MCF 10A (cell line): ENCODE results near the gene DNAJC15. TPM values are rescaled to one million over a fixed set of nuclear protein-coding genes. Genes with fewer than 3 reads are reported as not detected.

ENCODE experiments used
- BruUV-seq: library from RNA; stranded (reverse); fragments of 400-500 nt; replicated peaks from 2 replicates; lab custom pipeline; 2021; lab: Mats Ljungman, UMichigan
- CTCF ChIA-PET: fragments of 300-600 bp; sonication (Branson Sonifier 250); formaldehyde crosslinking; extraction: SDS; loops from one replicate; lab custom pipeline; 2021; ENCODE audit warnings: antibody characterized with exemption, inconsistent platforms; lab: Yijun Ruan, JAX
- POLR2A ChIA-PET: fragments of 300-600, 350-650 bp; sonication (Branson Sonifier 250); formaldehyde crosslinking; extraction: SDS; loops from one replicate; lab custom pipeline; 2020; ENCODE audit warnings: antibody characterized with exemption, inconsistent platforms; lab: Yijun Ruan, JAX
- DNase-seq: peaks from one replicate; pipeline ENCODE4 v3.0.0-alpha.2; 2018; ENCODE audit not compliant: unreplicated experiment
- H3K27ac Mint-ChIP-seq: one replicate; pipeline ENCODE4 v1.8.0; 2022; ENCODE audit warnings: mild to moderate bottlenecking, low read depth, mixed read lengths; ENCODE audit not compliant: unreplicated experiment
- H3K27me3 Mint-ChIP-seq: one replicate; pipeline ENCODE4 v1.8.0; 2022; ENCODE audit warnings: mixed read lengths; ENCODE audit not compliant: insufficient read depth, unreplicated experiment
- H3K36me3 Mint-ChIP-seq: one replicate; pipeline ENCODE4 v1.8.0; 2022; ENCODE audit warnings: mild to moderate bottlenecking, moderate library complexity, mixed read lengths; ENCODE audit not compliant: insufficient read depth, unreplicated experiment
- H3K4me1 Mint-ChIP-seq: one replicate; pipeline ENCODE4 v1.8.0; 2022; ENCODE audit warnings: mixed read lengths; ENCODE audit not compliant: insufficient read depth, unreplicated experiment
- H3K4me3 Mint-ChIP-seq: one replicate; pipeline ENCODE4 v1.8.0; 2022; ENCODE audit warnings: mild to moderate bottlenecking, moderate library complexity, mixed read lengths; ENCODE audit not compliant: unreplicated experiment
- H3K9me3 Mint-ChIP-seq: one replicate; pipeline ENCODE4 v1.8.0; 2022; ENCODE audit warnings: mixed read lengths; ENCODE audit not compliant: unreplicated experiment
- intact Hi-C: fragments of 100-400 bp; cut with micrococcal nuclease; formaldehyde crosslinking; loops from 2 replicates; pipeline ENCODE4 v1.14.1; 2022
- total RNA-seq: library from RNA; stranded (reverse); gene quantifications from 2 replicates; pipeline ENCODE4 v1.2.3, GENCODE V29; 2022
- TF ChIP-seq, protein P1 (sequence below): fragments of 200-600 bp; IDR thresholded peaks from one replicate; pipeline ENCODE4 v1.8.0; 2022; ENCODE audit warnings: antibody characterized with exemption, mild to moderate bottlenecking; ENCODE audit not compliant: unreplicated experiment

Gene DNAJC15
- total RNA-seq, 1 experiment from 2014 or later: 34.0 TPM

DNA sequence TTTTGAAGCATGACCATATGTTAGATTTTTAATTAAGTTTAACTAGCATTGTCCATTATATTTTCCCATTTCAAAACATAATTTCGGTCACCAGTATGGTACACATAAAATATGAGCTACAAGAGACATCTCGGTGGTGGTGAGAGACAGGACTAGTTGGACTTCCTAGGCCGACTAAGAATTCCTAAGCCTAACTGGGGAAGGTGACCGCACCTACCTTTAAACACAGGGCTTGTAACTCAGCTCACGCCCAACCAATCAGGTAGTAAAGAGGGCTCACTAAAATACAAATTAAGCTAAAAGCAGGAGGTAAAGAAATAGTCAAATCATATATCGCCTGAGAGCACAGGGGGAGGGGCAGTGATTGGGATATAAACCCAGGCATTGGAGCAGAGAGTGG is 22.9 kb downstream of the DNAJC15 start:
- Mint-ChIP-seq H3K4me3 (no peak overlapping the region), H3K36me3 (peaks cover 17% of the 10 kb centered on the region), H3K9me3 (peaks cover 8% of the 10 kb centered on the region), H3K27me3 (no peaks in the 10 kb centered on the region), H3K4me1 (peaks cover 50% of the 10 kb centered on the region), H3K27ac (peak overlapping the region; percentile 96)
- intact Hi-C loops: no loop called here
- TF ChIP-seq, protein P1, sequence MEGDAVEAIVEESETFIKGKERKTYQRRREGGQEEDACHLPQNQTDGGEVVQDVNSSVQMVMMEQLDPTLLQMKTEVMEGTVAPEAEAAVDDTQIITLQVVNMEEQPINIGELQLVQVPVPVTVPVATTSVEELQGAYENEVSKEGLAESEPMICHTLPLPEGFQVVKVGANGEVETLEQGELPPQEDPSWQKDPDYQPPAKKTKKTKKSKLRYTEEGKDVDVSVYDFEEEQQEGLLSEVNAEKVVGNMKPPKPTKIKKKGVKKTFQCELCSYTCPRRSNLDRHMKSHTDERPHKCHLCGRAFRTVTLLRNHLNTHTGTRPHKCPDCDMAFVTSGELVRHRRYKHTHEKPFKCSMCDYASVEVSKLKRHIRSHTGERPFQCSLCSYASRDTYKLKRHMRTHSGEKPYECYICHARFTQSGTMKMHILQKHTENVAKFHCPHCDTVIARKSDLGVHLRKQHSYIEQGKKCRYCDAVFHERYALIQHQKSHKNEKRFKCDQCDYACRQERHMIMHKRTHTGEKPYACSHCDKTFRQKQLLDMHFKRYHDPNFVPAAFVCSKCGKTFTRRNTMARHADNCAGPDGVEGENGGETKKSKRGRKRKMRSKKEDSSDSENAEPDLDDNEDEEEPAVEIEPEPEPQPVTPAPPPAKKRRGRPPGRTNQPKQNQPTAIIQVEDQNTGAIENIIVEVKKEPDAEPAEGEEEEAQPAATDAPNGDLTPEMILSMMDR: no peak
- CTCF ChIA-PET: interaction anchor here (1.6 kb wide), 1 partner anchor 77 kb away, joined by 6 read pairs; no protein-coding TSS in a partner anchor
- POLR2A ChIA-PET: interaction anchor here (1.0 to 2.6 kb wide), 5 partner anchors 9 to 40 kb away, joined by 4 to 12 read pairs (median 6); partner anchors contain the start of gene DNAJC15
- BruUV-seq: no TSS peak
- no peak for DNase-seq

DNA sequence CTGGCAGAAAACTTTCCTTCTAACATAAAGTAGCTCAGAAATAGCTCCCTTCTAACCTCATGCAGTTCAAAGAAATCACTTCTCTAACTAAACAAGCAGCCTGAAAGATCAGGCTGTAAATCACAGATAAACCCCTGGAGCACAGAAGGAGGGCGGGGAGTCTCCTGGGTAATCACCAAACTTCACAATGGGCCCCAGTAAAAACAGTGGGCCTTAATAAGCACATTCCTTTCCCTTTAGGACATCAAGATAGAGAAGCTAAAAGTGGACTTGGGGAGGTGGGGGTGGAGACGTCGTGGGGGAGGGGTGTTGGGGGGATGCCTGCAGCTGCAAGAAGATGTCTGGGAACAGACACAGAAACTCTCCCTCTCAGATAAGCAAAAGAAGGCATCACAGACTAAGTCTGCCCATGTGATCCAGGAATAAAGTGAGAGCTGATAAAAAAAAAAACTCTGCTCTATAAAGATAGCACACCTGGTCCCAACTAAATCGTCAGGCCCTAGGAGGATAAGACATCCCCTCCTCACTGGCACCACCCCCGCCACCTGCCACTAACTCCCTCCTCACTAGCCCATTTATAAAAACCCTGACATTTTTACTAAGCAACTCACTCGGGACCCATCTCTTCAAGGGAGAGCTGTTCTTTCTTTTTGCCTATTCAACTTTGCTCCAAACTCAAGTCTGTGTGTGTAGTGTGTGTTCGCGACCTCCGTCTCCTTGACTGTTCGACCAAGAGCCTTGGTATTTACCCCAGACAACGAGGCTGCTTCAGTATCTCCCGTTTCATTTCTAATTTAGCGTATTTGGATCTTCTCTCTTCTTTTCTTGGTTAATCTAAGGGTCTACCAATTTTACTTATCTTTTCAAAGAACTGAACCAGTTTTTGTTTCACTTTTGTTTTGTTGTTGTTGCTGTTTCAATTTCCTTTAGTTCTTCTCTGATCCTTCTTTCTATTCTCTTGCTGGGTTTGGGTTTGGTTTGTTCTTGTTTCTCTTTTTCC is 31.7 kb downstream of the DNAJC15 start:
- POLR2A ChIA-PET: interaction anchor here (0.6 to 2.2 kb wide), 22 partner anchors 9 to 1354 kb away, joined by 3 to 12 read pairs (median 4); partner anchors contain the start of gene AKAP11
- H3K9me3 Mint-ChIP-seq: no peaks in the 10 kb centered on the region
- no peak overlapping the region for H3K27ac Mint-ChIP-seq
- DNase-seq: peak; percentile 45
- CTCF ChIA-PET: interaction anchor here (0.5 to 1.0 kb wide), 5 partner anchors 9 to 1705 kb away, joined by 3 to 6 read pairs (median 3); no protein-coding TSS in a partner anchor
- intact Hi-C loops: no loop called here
- no TSS peak for BruUV-seq
- H3K4me1 Mint-ChIP-seq: peaks cover 34% of the 10 kb centered on the region
- no peaks in the 10 kb centered on the region for H3K27me3 Mint-ChIP-seq
- TF ChIP-seq, protein P1: no peak
- no peaks in the 10 kb centered on the region for H3K36me3 Mint-ChIP-seq
- H3K4me3 Mint-ChIP-seq: no peak overlapping the region

DNA sequence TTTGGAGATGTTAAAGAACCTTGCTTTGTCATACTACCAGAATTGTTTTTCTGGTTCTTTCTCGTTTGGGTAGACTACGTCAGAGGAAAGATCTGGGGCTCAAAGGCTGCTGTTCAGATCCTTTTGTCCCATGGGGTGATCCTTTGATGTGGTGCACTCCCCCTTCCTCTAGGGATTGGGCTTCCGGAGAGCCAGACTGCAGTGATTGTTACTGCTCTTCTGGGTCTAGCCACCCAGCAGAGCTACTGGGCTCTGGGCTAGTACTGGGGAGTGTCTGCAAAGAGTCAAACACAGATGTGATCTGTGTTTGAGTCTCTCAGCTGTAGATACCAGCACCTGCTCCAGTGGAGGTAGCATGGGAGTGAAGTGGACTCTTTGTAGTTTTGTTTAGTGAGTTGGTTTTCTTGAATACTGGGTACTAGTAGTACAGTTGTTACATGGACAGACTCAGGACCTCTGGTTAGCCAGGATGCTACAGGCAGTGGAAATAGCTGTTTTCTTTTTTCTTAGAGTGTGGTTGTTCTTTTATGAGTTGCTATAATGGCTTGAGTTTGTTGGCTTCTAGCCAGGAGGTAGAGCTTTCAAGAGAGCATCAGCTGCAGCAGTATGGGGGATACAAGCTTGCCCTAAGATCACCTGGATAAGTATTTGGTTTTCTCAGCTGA is 34.4 kb downstream of the DNAJC15 start:
- H3K36me3 Mint-ChIP-seq: peaks cover 5% of the 10 kb centered on the region
- BruUV-seq: TSS peak; percentile 48
- H3K9me3 Mint-ChIP-seq: no peaks in the 10 kb centered on the region
- peaks cover 47% of the 10 kb centered on the region for H3K4me1 Mint-ChIP-seq
- peak; percentile 60 for DNase-seq
- no peak overlapping the region for H3K27ac Mint-ChIP-seq
- ChIA-PET CTCF (interaction anchor here (0.6 to 1.7 kb wide), 4 partner anchors 27 to 88 kb away, joined by 3 to 8 read pairs (median 4); no protein-coding TSS in a partner anchor), POLR2A (interaction anchor here (0.6 to 2.3 kb wide), 10 partner anchors 10 to 198 kb away, joined by 3 to 12 read pairs (median 4); no protein-coding TSS in a partner anchor)
- intact Hi-C loops: loop anchor here (2.0 kb wide), 2 partner anchors 61 to 89 kb away; no protein-coding TSS in a partner anchor
- no peaks in the 10 kb centered on the region for H3K27me3 Mint-ChIP-seq
- no peak overlapping the region for H3K4me3 Mint-ChIP-seq
- TF ChIP-seq, protein P1: no peak
